Upper lobe of left lung (tissue), 4 donors: ENCODE data around the gene RER1.

ENCODE experiments used
- POLR2A ChIP-seq, 4 donors: fragments of 450-650 bp; IDR thresholded peaks; one replicate each; pipeline ENCODE4 v1.5.1; 2016 to 2017; ENCODE audit warnings: antibody characterized with exemption in 4 of 4, mild to moderate bottlenecking in 2 of 4
- TF ChIP-seq, protein P1 (sequence below), 6 experiments: fragments of 450-650 bp in 4 of 6; fragments of 200-600 bp in 2 of 6; sonication (generic) in 2 of 6; IDR thresholded peaks; one replicate each; pipeline ENCODE4 v1.5.1; 2016 to 2019; ENCODE audit warnings: antibody characterized with exemption in 6 of 6

DNA sequence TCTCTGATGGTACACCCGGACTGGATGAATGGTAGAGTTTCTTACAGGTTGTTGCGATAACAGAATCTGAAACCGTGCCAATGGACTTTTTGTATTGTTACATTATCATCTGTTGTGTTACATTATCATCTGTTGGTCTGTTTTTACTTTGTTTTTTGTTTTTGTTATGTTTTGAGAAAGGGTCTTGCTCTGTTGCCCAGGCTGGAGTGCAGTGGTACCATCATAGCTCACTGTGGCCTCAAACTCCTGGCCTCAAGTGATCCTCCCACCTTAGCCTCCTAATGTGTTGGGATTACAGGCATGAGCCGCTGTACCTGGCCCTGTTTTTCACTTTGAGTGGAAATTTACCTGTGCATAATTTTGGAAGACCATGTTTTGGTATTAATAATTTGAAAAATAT lies 30.9 kb downstream of the RER1 start:
- TF ChIP-seq, protein P1, sequence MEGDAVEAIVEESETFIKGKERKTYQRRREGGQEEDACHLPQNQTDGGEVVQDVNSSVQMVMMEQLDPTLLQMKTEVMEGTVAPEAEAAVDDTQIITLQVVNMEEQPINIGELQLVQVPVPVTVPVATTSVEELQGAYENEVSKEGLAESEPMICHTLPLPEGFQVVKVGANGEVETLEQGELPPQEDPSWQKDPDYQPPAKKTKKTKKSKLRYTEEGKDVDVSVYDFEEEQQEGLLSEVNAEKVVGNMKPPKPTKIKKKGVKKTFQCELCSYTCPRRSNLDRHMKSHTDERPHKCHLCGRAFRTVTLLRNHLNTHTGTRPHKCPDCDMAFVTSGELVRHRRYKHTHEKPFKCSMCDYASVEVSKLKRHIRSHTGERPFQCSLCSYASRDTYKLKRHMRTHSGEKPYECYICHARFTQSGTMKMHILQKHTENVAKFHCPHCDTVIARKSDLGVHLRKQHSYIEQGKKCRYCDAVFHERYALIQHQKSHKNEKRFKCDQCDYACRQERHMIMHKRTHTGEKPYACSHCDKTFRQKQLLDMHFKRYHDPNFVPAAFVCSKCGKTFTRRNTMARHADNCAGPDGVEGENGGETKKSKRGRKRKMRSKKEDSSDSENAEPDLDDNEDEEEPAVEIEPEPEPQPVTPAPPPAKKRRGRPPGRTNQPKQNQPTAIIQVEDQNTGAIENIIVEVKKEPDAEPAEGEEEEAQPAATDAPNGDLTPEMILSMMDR (IDR thresholded peaks at IDR 0.05), result no peak
- no peak for TF ChIP-seq POLR2A (IDR thresholded peaks at IDR 0.05)
